ENCODE measurements around the gene LRRC28. TPM values are rescaled to one million over a fixed set of nuclear protein-coding genes. Genes with fewer than 3 reads are reported as not detected.

LRRC28 gene
- total and polyA plus RNA-seq, 2 of the 4 experiments (the other 2 are of a cell fraction): 12.7 to 21.1 TPM

DNA sequence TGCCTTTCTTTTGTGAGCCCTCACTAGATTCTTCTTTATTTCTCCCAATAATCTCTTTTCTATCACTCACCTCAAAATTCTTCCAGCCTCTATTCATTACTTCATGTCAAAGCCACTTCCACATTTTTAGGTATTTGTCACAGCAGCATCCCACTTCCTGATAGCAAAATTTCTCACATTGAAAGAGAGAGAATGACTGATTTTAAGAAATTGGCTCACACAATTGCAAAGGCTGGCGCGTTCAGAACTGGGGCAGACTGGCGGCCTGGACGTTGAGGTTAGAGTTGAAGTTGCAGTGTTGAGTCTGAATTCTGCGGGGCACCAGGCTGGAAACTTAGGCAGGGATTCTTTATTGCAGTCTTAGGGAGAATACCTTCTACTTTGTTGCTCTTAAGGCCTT is 117.9 kb downstream of the LRRC28 start:
- Histone ChIP-seq H2AK5ac (ENCODE audit: low read depth, low read length) (no peak overlapping the region), H2BK20ac (ENCODE audit: low read depth, low read length) (no peak overlapping the region), H2AK9ac (replicated peaks; ENCODE audit: low read depth, low read length, poor library complexity) (no peak overlapping the region), H3K4me1 (ENCODE audit: control insufficient read depth, insufficient read depth, low read length) (0 out of 2 replicates have a peak, but pooled peaks cover 2% of the 10 kb centered on the region), H2BK120ac (ENCODE audit: low read depth, low read length) (no peak overlapping the region), H3K9me3 (ENCODE audit: control insufficient read depth, insufficient read depth, low read length) (peaks cover 6% of the 10 kb centered on the region), H3K36me3 (ENCODE audit: control insufficient read depth, insufficient read depth, low read length) (no peaks in the 10 kb centered on the region), H3K4ac (ENCODE audit: low read depth, low read length) (no peak overlapping the region), H2BK15ac (ENCODE audit: low read depth, low read length) (no peak overlapping the region), H4K5ac (ENCODE audit: low read depth, low read length) (no peak overlapping the region), H3K18ac (ENCODE audit: low read depth, low read length) (no peak overlapping the region), H2AFZ (replicated peaks; ENCODE audit: low read length, poor library complexity) (no peak overlapping the region), H3K56ac (ENCODE audit: extremely low read depth, insufficient read depth, low read length) (no peak overlapping the region), H3K4me2 (ENCODE audit: low read depth, low read length) (no peak overlapping the region), H3K4me3 (ENCODE audit: insufficient read depth, low read depth, low read length) (no peak overlapping the region), H2BK5ac (ENCODE audit: low read depth, low read length, poor library complexity, severe bottlenecking) (no peak overlapping the region), H4K8ac (ENCODE audit: low read depth in 2 of 2, low read length in 2 of 2) (no peak overlapping the region), H3K9ac (ENCODE audit: low read depth, low read length) (no peak overlapping the region), H3K23ac (ENCODE audit: low read depth, low read length) (no peak overlapping the region), H4K20me1 (ENCODE audit: insufficient read depth, low read length) (no peaks in the 10 kb centered on the region), H4K91ac (ENCODE audit: insufficient read depth, low read depth, low read length) (no peak overlapping the region), H3K27me3 (ENCODE audit: control insufficient read depth, insufficient read depth, low read length) (no peaks in the 10 kb centered on the region), H3K79me1 (ENCODE audit: low read depth in 1 of 2, low read length in 2 of 2) (no peaks in the 10 kb centered on the region), H3K9me1 (ENCODE audit: insufficient read depth, low read length) (no peaks in the 10 kb centered on the region), H3K27ac (ENCODE audit: insufficient read depth, low read length) (no peak overlapping the region), H3K14ac (replicated peaks; ENCODE audit: low read depth, low read length) (no peak overlapping the region)
- TF ChIP-seq POLR2A (IDR thresholded peaks at IDR 0.05; ENCODE audit: low read depth, low read length) (no peak), CHD1 (IDR thresholded peaks at IDR 0.05; ENCODE audit: low read depth, low read length) (no peak), MXI1 (IDR thresholded peaks at IDR 0.05; ENCODE audit: borderline replicate concordance, low read depth, low read length) (no peak), NFE2L2 (IDR thresholded peaks at IDR 0.05; ENCODE audit: low read depth, low read length) (no peak), RCOR1 (IDR thresholded peaks at IDR 0.05; ENCODE audit: insufficient replicate concordance, low read length) (no peak), USF2 (IDR thresholded peaks at IDR 0.05; ENCODE audit: low read depth, low read length) (no peak), RAD21 (IDR thresholded peaks at IDR 0.05; ENCODE audit: low read length) (no peak), RFX5 (IDR thresholded peaks at IDR 0.05; ENCODE audit: low read depth, low read length) (no peak)
- BruUV-seq (replicated peaks): no TSS peak
- intact Hi-C loops (cut with micrococcal nuclease): no loop called here
- WGBS, 2 experiments (ENCODE audit: extremely low coverage in 2 of 2, insufficient read length in 1 of 2): no CpG with 5 or more reads among the region's 5 CpGs
- in situ Hi-C loops (cut with MboI; ENCODE audit: low sequenced_read_pairs): no loop called here
- ATAC-seq (ENCODE audit: low read depth): no peak
- POLR2A ChIA-PET (ENCODE audit: unreplicated experiment): no interaction called here
- DNase-seq: no peak
- CTCF ChIA-PET: interaction anchor here (1.3 kb wide), 1 partner anchor 9 kb away, joined by 3 read pairs; no protein-coding TSS in a partner anchor
- dilution Hi-C loops (cut with HindIII; ENCODE audit: low sequenced_read_pairs, unreplicated experiment): no loop called here
